GM21515 (cell line): Measurements from ENCODE around the gene DAB1.
"Not testable (repeated sequence)": the region's sequence is repeated elsewhere in the genome, so short reads cannot be mapped to it uniquely, and the experiment has no call there.

Experiments used
- ATAC-seq: cut with Tn5 transposase; IDR thresholded peaks from one replicate; pipeline ENCODE4 v1.9.1; 2021; ENCODE audit not compliant: unreplicated experiment

DAB1 gene

GRCh38 chr1:57089855-57090254, 334.0 kb downstream of the DAB1 start:
- no peak for ATAC-seq

DNA sequence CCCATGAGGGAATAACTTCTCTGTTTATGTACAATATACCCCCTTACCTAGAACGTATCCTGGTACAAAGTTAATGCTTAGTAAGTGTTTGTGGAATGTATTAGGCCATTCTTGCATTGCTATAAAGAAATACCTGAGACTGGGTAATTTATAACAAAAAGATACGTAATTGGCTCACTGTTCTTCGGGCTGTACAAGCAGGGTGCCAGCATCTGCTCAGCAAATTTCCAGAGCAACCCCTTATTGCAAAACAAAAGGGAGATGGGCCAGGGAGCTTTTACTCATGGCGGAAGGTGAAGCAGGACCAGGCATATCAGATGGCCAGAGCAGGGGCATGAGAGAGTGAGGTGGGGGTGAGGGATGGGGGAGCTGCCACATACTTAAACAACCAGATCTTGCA, 334.6 kb downstream of the DAB1 start:
- ATAC-seq, result no peak

DNA sequence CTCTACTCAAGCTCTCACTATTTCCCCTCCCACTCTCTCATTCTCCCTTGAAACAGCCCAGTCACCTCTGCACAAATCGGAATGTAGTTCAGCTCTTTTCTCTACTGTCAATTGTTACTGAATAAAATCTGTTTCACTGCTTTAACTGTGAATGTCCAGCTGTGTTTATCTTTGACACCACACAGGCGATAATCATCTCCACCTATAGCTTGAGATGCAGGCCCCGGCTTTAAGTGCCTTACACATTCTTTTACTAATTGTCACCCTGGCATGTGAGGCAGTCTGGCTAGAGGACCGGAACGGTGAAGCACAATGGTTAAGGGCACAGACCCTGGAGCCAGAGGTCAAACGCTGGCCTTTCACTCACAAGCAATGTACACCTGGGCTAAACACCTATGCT, 335.2 kb downstream of the DAB1 start:
- no peak for ATAC-seq

- ATAC-seq, result not testable (repeated sequence)
Measured at GRCh38 chr1:57087660-57088059, 336.2 kb downstream of the DAB1 start.

- ATAC-seq, result no peak
Measured at GRCh38 chr1:57086154-57086553, 337.7 kb downstream of the DAB1 start.

DNA sequence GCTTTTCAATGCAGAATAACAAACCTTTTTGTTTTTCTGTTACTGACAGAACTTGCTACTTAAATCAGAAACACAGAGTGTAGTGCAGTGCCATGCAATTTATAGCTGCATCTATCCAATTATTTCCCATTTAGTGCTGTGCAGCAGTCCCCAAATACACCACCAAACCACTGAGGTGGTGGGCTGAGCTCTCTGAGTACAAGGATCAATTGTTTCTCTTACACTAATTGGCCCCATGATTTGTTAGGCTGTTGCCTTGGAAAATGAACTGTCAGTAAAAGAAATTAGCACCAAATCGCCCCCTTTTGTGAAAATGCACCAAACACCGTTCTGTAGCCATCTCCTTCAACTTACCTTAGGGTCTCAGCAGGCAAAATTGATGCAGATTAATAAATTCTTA, 339.2 kb downstream of the DAB1 start:
- no peak for ATAC-seq

DNA sequence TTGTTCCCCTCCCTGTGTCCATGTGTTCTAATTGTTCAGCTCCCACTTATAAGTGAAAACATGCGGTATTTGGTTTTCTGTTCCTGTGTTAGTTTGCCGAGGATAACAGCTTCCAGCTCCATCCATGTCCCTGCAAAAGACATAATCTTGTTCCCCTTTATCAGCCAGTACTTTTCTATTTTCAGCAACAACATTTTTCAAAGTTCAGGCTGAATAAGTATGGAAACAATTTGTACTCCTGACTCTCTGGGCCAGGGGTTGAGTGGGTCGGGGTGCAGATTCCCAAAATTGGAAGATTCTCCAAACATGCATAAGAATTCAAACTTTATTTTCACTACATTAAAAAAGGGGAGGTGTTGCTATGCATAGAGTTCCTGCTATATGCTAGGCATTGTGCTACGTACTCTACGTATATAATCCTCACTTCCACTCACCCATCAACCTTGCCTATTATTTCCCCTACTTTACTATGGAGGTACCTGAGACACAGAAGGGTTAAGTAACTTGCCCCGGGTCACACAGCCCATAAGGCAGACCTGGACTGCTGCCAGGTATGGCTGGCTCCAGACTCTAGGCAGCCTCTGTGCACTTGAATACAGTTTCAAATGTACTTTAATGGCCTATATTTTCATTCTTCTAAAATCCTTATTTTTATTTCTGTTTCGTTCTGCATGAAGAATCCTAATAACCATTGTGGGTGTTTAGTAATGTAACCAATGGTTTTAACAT, 341.0 kb downstream of the DAB1 start:
- no peak for ATAC-seq

GRCh38 chr1:57079454-57080157, 344.3 kb downstream of the DAB1 start:
- no peak for ATAC-seq

DNA sequence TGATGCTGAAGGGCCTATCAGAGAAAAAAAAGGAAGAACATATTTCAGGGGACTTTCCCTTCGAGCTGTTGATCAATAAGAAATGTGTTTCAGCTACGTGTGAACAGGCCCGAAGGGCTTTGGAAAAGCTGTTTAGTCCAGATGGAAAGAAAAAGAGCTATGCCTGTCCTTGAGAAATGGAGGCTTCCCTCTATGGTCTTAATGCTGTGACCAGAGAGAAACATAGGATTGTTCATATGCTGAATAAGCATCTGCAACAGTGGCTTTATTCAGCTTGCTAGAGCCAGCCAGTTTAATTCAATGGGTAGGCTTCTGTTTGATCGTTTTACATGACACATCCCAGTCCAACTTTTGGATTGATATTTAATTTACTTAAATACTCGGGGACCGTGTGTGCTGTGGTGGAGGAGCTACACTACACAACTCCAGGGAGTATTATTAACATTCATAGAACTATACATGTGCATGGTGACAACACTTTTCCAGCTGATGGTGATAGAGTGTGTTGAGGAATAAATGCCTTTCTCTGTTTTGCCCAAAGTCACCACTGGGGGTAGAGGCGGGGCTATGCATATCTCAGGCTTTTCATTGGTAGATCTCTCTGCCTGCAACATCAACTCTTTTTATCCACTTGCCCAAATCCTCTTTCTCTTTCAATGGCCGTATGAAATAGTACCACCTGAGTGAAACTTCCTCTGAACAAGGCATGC, 351.3 kb downstream of the DAB1 start:
- ATAC-seq, result peak; percentile 83

GRCh38 chr1:57067863-57068262, 356.0 kb downstream of the DAB1 start:
- ATAC-seq, result no peak

GRCh38 chr1:57066980-57067610, 356.8 kb downstream of the DAB1 start:
- ATAC-seq, result no peak

GRCh38 chr1:57065442-57065841, 358.4 kb downstream of the DAB1 start:
- ATAC-seq, result no peak

- no peak for ATAC-seq
Measured at GRCh38 chr1:57064379-57065140, 359.3 kb downstream of the DAB1 start.

- ATAC-seq, result no peak
Measured at GRCh38 chr1:57063406-57064125, 360.3 kb downstream of the DAB1 start.

GRCh38 chr1:57061369-57061768, 362.5 kb downstream of the DAB1 start:
- ATAC-seq, result no peak

DNA sequence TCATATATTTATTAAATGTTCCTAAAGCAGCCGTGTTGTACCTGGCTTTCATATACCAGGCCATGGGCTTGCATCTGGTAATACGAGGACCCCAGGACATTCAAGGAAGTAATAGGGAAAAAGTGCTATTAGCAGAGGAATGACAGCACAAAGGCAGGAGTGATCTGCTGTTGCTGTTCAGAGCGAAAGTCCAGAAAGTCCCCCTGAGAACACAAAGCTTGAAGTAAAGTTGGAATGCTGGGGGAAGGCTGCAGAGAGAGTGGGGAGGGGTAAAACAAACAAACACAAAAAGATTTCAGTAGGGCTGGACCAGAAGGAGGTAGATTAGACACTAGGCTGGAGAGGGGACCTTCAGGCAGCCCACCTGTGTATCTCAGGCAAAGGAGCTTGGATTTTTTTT, 363.4 kb downstream of the DAB1 start:
- ATAC-seq, result no peak

DNA sequence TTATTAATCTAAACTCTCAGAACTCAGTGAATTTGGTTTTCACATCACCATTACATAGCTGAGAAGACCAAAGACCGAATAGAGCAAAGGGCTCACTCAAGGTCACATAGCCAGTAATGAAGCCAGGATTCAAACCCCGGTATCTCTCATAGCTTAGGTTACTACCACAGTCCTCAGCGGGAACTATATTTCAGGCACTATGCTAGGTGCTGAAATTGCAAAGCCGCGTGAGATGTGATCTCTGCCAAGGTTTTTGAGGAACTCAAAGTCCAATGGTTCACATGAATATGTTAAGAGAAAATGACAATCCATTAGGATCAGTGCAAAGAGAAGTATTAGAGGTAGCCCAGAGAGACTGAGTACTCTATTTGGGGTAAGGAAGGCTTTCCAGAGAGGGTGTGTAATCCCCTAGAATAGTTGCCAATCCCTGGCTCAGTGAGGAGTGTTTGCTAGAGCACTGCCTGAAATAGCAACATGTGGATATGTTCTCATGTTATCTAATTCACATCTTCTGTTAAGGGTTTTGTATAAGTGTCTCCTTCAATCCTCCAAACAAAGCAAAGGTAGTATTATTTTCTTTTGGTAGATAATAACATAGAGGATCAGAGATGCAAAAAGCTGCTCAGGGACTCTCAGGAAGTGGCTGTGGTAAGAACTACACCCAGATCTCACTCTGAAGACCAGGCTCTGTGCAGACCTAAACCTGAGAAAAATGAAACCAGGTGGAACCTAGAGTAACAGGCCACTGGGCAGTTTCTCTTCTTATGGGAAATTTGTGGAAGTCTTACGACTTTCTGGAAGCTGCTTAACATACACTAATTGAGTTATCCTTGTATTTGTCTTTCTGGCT, 365.0 kb downstream of the DAB1 start:
- ATAC-seq, result no peak

DNA sequence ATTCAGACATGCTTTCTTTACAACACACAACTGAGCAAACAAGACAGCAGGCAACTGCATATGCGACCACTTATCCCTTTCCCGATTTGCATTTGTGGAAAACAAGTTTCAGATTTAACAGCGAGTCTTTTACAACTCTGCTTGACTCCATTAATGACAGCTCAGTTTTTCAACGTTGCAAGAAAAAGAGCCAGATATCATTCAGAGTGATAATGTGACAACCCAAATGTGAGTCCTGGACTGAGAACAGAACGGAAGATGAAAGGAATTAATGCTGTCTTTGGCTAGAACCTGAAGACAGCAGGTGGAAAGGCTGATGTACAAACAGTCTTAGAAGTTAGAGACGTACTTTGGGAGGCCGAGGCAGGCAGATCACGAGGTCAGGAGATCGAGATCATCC, 375.0 kb downstream of the DAB1 start:
- ATAC-seq, result no peak

- ATAC-seq, result no peak
Measured at GRCh38 chr1:57046462-57046861, 377.4 kb downstream of the DAB1 start.
